PC-9 (cell line): ENCODE measurements around the gene ACADS. TPM values are rescaled to one million over a fixed set of nuclear protein-coding genes. Genes with fewer than 3 reads are reported as not detected.
A peak's percentile ranks its signal among the peaks of the same experiment; 100 is the strongest.

ENCODE experiments used
- BruUV-seq: library from RNA; stranded (reverse); fragments of 400-500 nt; replicated peaks from 2 replicates; lab custom pipeline; 2021; lab: Mats Ljungman, UMichigan
- CTCF ChIA-PET: fragments of 300-600 bp; sonication (Branson Sonifier 250); formaldehyde crosslinking; loops from one replicate; lab custom pipeline; 2022; ENCODE audit warnings: antibody characterized with exemption; lab: Charles Lee
- POLR2A ChIA-PET: fragments of 300-600 bp; sonication (Branson Sonifier 250); formaldehyde crosslinking; loops from one replicate; lab custom pipeline; 2022; ENCODE audit warnings: antibody characterized with exemption; ENCODE audit not compliant: unreplicated experiment; lab: Charles Lee
- DNase-seq, 2 experiments: peaks; one replicate each; pipeline versions ENCODE4 v3.0.0 to v3.0.0-alpha.2; 2015 to 2022; ENCODE audit warnings: mixed read lengths in 1 of 2
- H2AFZ ChIP-seq: fragments of 200-600 bp; sonication (generic); 2 replicates; pipeline ENCODE4 v1.8.1; 2017; ENCODE audit warnings: antibody characterized with exemption
- H3F3A ChIP-seq: fragments of 200-600 bp; sonication (generic); 2 replicates; pipeline ENCODE4 v1.8.1; 2017; ENCODE audit warnings: antibody characterized with exemption, mild to moderate bottlenecking, low read depth; ENCODE audit not compliant: insufficient read depth
- H3K27ac ChIP-seq: fragments of 200-600 bp; sonication (generic); 2 replicates; pipeline ENCODE4 v1.6.1; 2016; ENCODE audit warnings: mixed run types
- H3K27me3 ChIP-seq: fragments of 200-600 bp; sonication (generic); 2 replicates; pipeline ENCODE4 v1.6.1; 2016; ENCODE audit warnings: low read depth, mixed run types; ENCODE audit not compliant: insufficient read depth
- H3K36me3 ChIP-seq: fragments of 200-600 bp; sonication (generic); 2 replicates; pipeline ENCODE4 v1.6.1; 2016; ENCODE audit warnings: low read depth, mixed run types
- H3K4me1 ChIP-seq: fragments of 200-600 bp; sonication (generic); replicated peaks from 2 replicates; pipeline ENCODE4 v1.6.1; 2016; ENCODE audit warnings: mixed run types; ENCODE audit not compliant: insufficient read depth
- H3K4me2 ChIP-seq: fragments of 200-600 bp; sonication (generic); 2 replicates; pipeline ENCODE4 v1.6.1; 2017; ENCODE audit warnings: mixed run types
- H3K4me3 ChIP-seq: fragments of 200-600 bp; sonication (generic); 2 replicates; pipeline ENCODE4 v1.6.1; 2016; ENCODE audit warnings: mixed run types
- H3K79me2 ChIP-seq: fragments of 200-600 bp; sonication (generic); 2 replicates; pipeline ENCODE4 v1.6.1; 2017; ENCODE audit warnings: low read depth, mixed run types
- H3K9me2 ChIP-seq: fragments of 200-600 bp; sonication (generic); 2 replicates; pipeline ENCODE4 v1.8.1; 2017; ENCODE audit warnings: mild to moderate bottlenecking; ENCODE audit not compliant: insufficient read depth
- H3K9me3 ChIP-seq: fragments of 200-600 bp; sonication (generic); 2 replicates; pipeline ENCODE4 v1.8.1; 2016; ENCODE audit warnings: low read depth; ENCODE audit not compliant: insufficient read depth
- H4K20me1 ChIP-seq: fragments of 200-600 bp; sonication (generic); 2 replicates; pipeline ENCODE4 v1.8.1; 2017; ENCODE audit not compliant: insufficient read depth
- EZH2 ChIP-seq: fragments of 200-600 bp; sonication (generic); IDR thresholded peaks from 2 replicates; pipeline ENCODE4 v1.8.0; 2017; ENCODE audit warnings: antibody characterized with exemption, low read depth
- intact Hi-C: fragments of 100-400 bp; cut with micrococcal nuclease; formaldehyde crosslinking; loops from one replicate; pipeline ENCODE4 v1.10.0; 2022; ENCODE audit not compliant: unreplicated experiment
- total RNA-seq: library from RNA; stranded (reverse); gene quantifications from 2 replicates; pipeline ENCODE4 v1.2.3, GENCODE V29; 2021
- TF ChIP-seq, protein P1 (sequence below): fragments of 200-600 bp; sonication (generic); conservative IDR thresholded peaks from 2 replicates; pipeline ENCODE4 v1.6.1; 2017; ENCODE audit warnings: mixed run types, antibody characterized with exemption, mild to moderate bottlenecking, moderate library complexity

ACADS gene
- total RNA-seq, 1 experiment from 2014 or later = 8.2 TPM

DNA sequence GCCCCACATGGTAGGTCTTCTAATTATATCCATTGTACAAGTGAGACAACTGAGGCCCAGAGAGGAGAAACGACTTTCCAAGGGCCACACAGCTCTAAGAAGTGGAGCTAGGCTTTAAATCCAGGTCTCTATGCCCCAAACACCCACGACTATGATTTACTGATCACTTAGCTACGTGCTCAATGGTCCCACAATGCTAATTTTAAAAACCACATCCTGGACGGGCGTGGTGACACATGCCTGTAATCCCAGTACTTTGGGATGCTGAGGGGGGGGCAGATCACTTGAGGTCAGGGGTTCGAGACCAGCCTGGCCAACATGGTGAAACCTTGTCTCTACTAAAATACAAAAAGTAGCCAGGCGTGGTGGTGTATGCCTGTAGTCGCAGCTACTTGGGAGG is 47.1 kb upstream of the ACADS start:
- Histone ChIP-seq H3F3A (peaks cover 5% of the 10 kb centered on the region; the same call in 1 of the 2 replicates), H3K4me2 (no peak overlapping the region), H3K9me2 (no peaks in the 10 kb centered on the region), H3K4me3 (no peak overlapping the region), H3K4me1 (peaks cover 10% of the 10 kb centered on the region; the same call in 1 of the 2 replicates), H3K79me2 (no peaks in the 10 kb centered on the region), H3K27ac (no peak overlapping the region), H3K27me3 (no peaks in the 10 kb centered on the region), H4K20me1 (no peaks in the 10 kb centered on the region), H3K9me3 (no peaks in the 10 kb centered on the region), H2AFZ (no peak overlapping the region), H3K36me3 (no peaks in the 10 kb centered on the region)
- POLR2A ChIA-PET = no interaction called here
- TF ChIP-seq, protein P1, sequence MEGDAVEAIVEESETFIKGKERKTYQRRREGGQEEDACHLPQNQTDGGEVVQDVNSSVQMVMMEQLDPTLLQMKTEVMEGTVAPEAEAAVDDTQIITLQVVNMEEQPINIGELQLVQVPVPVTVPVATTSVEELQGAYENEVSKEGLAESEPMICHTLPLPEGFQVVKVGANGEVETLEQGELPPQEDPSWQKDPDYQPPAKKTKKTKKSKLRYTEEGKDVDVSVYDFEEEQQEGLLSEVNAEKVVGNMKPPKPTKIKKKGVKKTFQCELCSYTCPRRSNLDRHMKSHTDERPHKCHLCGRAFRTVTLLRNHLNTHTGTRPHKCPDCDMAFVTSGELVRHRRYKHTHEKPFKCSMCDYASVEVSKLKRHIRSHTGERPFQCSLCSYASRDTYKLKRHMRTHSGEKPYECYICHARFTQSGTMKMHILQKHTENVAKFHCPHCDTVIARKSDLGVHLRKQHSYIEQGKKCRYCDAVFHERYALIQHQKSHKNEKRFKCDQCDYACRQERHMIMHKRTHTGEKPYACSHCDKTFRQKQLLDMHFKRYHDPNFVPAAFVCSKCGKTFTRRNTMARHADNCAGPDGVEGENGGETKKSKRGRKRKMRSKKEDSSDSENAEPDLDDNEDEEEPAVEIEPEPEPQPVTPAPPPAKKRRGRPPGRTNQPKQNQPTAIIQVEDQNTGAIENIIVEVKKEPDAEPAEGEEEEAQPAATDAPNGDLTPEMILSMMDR = no peak
- TF ChIP-seq EZH2 = no peak
- CTCF ChIA-PET = interaction anchor here (0.6 kb wide), 1 partner anchor 44 kb away, joined by 3 read pairs; no protein-coding TSS in a partner anchor
- DNase-seq = no peak
- intact Hi-C loops = no loop called here
- BruUV-seq = no TSS peak

DNA sequence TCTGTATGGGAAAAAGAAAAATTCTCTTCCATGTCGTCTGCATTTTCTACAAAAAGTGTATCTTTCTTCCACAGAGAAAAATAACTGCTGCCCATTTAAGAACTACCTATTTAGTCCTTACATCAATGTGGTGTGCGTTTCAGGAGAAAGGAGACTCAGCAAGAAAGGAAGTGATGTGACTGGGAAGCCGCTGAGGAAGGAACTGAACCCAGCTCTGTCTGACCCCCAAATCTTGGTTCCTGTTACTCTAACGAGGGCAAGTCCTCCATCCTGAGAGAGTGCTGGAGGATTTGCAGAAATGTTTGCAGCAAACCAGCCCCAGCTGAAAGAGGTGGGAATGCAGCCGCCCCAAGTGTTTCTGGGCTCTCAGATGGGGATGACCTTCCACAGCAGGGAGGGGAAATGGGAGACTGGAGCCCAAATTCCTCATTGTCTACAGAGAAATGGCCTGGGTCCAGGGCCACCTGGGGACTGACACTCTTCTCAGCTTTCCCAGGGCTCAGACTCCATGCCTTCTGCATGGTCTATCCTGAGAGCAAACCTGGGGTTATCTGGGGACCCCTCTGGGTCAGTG is 45.4 kb upstream of the ACADS start:
- no TSS peak for BruUV-seq
- Histone ChIP-seq H3K36me3 (no peaks in the 10 kb centered on the region), H3K4me3 (no peak overlapping the region), H3K9me2 (no peaks in the 10 kb centered on the region), H3K79me2 (no peaks in the 10 kb centered on the region), H3F3A (peaks cover 11% of the 10 kb centered on the region; the same call in 1 of the 2 replicates), H2AFZ (no peak overlapping the region), H3K27me3 (no peaks in the 10 kb centered on the region), H3K4me2 (no peak overlapping the region), H3K27ac (no peak overlapping the region), H3K4me1 (peaks cover 10% of the 10 kb centered on the region; the same call in 1 of the 2 replicates), H3K9me3 (no peaks in the 10 kb centered on the region), H4K20me1 (no peaks in the 10 kb centered on the region)
- DNase-seq = no peak
- POLR2A ChIA-PET = no interaction called here
- CTCF ChIA-PET = no interaction called here
- intact Hi-C loops = no loop called here
- no peak for TF ChIP-seq EZH2
- TF ChIP-seq, protein P1 = no peak

DNA sequence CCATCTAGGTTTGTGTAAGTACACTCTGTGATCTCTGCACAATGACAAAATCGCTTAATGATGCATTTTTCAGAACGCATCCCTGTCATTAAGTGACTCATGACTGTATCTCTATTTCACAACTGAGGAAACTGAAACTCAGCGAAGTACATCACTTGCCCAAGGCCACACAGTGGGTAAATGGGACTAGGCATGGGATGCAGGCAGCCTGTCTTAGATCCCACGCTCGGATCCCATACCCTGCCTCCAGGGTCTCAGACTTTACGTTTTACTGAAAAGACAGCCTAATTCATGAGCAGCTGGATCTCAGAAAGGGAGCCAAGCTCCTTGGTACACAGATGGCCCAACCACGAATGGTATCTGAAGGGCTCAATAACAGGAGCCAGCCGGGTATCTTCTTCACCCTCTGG is 41.1 kb upstream of the ACADS start:
- Histone ChIP-seq H3F3A (peaks cover 6% of the 10 kb centered on the region; the same call in 1 of the 2 replicates), H2AFZ (no peak overlapping the region), H3K27ac (no peak overlapping the region), H3K4me3 (no peak overlapping the region), H3K4me1 (peaks cover 19% of the 10 kb centered on the region), H3K9me2 (no peaks in the 10 kb centered on the region), H3K4me2 (no peak overlapping the region), H4K20me1 (peaks cover 17% of the 10 kb centered on the region), H3K79me2 (peaks cover 22% of the 10 kb centered on the region), H3K9me3 (no peaks in the 10 kb centered on the region), H3K27me3 (no peaks in the 10 kb centered on the region), H3K36me3 (no peaks in the 10 kb centered on the region)
- peak in 1 of 2 experiments; percentile 42 for DNase-seq
- TF ChIP-seq, protein P1 = no peak
- no peak for TF ChIP-seq EZH2
- POLR2A ChIA-PET = no interaction called here
- BruUV-seq = no TSS peak
- intact Hi-C loops = no loop called here
- CTCF ChIA-PET = no interaction called here
